Epidermal melanocyte (primary cell): ENCODE measurements around the gene DNAJC25.
A peak's percentile ranks its signal among the peaks of the same experiment; 100 is the strongest.
"Not testable (repeated sequence)": the region's sequence is repeated elsewhere in the genome, so short reads cannot be mapped to it uniquely, and the experiment has no call there.

ENCODE experiments used
- DNase-seq: peaks from one replicate; pipeline ENCODE4 v3.0.0; 2011; ENCODE audit warnings: low spot score; ENCODE audit not compliant: insufficient read length

DNAJC25 gene

DNA sequence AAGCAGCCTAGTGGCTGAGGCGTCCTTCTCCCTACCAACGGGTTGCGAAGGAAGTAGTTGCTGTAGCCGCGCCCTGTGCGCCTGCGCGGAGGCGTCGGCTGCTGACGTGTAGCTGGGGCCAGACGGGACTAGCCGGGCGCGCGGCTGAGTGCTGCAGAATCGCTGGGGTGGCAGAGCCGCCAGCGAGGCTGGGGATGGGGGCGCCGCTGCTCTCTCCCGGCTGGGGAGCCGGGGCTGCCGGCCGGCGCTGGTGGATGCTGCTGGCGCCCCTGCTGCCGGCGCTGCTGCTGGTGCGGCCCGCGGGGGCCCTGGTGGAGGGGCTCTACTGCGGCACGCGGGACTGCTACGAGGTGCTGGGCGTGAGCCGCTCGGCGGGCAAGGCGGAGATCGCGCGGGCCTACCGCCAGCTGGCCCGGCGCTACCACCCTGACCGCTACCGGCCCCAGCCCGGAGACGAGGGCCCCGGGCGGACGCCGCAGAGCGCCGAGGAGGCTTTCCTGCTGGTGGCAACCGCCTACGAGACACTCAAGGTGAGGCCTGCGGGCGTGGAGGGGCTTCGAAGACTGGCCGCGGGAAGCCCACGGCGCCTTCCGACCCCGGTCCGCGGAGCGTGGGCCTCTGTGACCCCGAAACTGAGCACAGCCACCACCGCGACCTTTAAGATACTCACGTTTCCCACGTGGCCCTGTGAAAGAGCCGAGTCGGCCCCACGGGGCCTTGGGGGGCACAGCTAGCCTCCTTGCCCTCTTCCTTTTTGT is at the start of gene DNAJC25:
Gene DNAJC25 (plus strand): TSS at position 121 of the 758 bp plus-strand sequence. CDS start 74 bp downstream, at position 195.
- DNase-seq: peak; percentile 100

DNA sequence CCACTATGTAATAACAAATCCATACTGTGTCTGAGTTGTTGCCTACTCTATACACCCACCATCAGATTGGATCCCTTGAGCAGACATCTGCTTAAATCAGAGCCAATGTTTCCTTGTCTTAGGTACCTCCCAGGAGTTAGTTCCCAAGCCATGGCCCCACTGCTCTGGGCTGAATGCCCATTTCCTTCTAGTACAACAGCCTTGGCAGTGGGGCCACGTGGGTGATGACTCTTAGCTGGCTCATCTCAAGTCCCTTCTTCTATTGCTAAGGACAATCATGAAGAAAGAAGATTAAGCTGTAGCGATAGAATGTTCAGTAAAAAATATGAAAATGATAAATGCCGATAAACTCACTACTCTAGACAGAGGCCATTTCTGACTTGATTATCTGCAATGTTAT is 48.2 kb upstream of the DNAJC25 start:
- DNase-seq: no peak

DNA sequence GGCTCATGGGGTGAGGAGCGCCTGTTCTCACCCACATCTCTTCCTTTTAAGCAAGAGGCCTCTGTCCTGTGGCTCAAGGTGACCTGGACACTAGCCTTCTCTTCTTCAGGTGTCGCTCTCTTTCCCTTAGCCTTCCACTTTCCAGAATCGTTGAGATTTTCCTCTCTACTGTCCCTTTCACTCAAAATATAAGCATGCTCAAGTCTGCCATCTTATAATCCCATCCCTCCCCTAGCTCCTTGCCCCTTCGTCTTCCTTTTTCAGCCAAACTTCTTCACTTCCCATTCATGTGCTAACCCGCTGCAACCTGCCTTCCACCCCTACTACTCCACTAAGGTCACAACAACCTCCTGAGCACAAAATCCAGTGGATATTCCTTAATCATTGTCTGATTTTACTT is 44.8 kb upstream of the DNAJC25 start:
- no peak for DNase-seq

GRCh38 chr9:111588846-111589245 is 42.3 kb upstream of the DNAJC25 start:
- no peak for DNase-seq

DNA sequence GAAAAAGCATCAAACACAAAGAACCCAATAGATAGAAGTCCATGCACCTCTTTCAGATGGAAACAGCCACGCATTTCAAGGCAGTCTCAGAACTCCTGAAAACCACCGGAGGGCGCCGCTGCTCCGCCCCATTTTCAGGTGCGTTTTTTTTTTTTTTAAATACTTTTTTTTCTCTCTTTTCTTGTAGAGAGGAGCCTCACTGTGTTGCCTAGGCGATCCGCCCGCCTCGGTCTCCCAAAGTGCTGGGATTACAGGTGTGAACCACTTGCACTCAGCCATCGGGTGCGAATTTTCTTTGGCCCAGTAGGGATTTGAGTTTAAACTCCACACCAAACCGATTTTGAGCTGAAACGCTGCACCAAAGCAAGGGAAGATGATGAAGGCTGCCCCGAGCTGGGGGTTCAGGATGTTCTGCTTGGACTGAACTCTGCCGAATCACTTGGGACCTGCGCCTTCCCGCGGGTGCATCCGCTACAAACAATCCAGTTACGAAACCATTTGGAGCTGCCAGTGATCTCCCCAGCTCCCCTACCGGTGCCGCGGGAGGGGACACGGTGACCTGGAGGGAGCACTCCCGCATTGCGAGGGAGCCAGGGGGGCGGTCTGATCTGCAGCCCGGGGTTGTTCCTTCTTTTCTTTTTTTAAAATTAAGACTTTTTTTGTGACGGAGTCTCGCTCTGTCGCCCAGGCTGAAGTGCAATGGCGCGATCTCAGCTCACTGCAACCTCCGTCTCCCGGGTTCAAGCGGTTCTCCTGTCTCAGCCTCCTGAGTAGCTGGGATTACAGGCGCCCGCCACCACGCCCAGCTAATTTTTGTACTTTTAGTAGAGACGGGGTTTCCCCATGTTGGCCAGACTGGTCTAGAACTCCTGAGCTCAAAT is 33.0 kb upstream of the DNAJC25 start:
- no peak for DNase-seq

- DNase-seq: no peak
Observed at GRCh38 chr9:111598733-111599091, 32.4 kb upstream of the DNAJC25 start.

- peak; percentile 76 for DNase-seq
Observed at GRCh38 chr9:111599092-111599954, 31.8 kb upstream of the DNAJC25 start, which contains the start of gene PTGR1. Gene PTGR1, minus strand, starts transcription at chr9:111599647. Its CDS starts 2,225 bp downstream, at chr9:111597422.

DNA sequence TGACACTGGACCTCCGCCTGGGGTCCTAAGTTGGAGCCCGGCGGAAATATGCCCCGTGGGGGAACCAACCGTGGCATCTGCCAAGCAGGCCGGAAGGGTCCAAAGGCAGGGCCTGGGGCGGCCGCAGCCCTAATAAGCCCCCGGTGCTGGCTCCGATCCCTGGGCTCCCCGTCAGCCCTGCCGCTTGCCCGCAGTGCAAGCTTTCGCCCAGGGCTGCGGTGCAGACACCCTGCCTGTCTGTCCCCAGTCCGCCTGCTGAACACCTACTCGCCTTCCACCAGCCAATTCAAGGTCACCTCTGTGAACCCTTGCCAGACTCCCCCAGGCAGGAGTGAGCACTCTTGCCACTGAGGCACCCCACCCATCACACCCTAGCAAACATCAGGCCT is 31.2 kb upstream of the DNAJC25 start:
- no peak for DNase-seq

DNA sequence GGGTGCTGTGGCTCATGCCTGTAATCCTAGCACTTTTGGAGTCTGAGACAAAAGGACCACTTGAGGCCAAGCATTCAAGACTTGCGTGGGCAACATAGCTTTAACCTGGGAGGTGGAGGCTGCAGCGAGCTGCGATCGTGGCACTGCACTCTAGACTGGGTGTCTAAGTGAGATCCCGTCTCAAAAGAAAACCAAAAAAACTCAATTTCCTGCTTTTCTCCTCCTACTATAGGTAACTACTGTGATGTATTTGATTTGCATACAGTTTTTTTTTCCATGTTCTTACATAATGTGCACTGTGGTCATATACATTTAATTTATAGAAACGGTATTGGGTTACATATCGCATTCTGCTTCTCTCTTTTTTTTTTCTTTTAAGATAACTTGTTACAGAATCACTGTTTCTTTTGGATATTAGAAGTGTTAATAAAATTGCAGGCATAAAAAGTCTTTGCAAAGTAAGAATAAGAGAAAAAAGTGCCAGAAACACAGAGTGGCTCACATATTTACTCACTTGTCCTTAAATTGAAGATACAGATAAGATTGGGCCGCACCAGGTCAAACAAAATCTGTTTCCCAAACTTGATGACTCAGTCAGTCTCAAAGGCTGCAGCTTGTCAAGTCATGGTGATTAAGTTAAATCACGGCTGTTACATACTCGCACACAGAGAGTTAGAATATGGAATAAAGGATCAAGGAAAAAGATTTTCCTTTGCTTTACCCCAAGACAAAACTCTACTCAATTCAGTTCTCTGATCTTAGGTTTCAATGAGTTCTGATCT is 29.7 kb upstream of the DNAJC25 start:
- no peak for DNase-seq

- DNase-seq: no peak
Observed at GRCh38 chr9:111603041-111603440, 28.1 kb upstream of the DNAJC25 start.

DNA sequence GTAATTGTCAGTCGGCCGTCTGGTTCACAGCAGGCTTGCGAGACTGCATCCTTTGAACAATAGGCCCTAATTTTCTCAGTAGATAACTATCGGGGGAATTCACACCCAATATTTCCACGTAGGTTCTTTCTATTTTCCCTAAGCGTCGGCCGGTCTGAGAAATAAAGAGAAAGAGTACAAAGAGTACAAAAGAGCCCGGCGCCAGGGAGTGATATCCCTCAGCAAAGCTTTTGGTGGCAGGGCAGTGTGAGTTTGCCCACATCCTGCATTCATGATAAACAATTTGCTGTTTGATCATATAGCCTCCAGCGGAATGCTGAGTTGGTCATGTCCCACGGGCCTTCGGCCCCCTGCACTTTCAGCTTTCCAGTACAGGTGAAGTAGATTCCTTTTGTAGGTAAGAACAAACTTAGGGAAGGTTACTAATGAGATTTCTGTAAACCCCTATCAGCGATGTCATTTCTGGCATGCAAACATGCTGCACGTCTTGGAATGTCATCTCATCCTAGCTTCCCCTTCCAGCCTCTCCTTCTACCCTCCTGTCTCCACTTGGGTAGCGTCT is 27.0 kb upstream of the DNAJC25 start:
- DNase-seq: no peak

GRCh38 chr9:111605041-111605559 is 26.0 kb upstream of the DNAJC25 start:
- DNase-seq: no peak

DNA sequence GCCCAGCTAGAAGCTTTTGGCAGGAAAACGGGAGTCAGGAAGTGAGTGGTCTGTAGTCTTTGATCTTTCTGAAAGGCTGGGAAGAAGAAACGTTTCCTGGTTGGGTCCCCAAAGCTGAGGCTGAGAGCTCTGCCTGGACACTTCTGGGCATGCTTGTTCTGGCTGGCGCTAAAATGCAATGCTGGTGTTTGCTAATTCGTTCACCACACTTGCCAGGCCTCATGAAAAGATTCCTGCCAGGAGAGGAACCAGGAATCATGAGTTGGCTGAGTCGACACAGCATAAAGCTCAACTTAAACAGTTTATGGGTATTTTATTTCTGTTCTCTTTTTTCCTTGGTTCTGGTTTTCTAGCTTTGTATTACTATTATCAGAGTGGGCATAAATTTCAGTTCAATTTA is 21.0 kb upstream of the DNAJC25 start:
- DNase-seq: no peak

DNA sequence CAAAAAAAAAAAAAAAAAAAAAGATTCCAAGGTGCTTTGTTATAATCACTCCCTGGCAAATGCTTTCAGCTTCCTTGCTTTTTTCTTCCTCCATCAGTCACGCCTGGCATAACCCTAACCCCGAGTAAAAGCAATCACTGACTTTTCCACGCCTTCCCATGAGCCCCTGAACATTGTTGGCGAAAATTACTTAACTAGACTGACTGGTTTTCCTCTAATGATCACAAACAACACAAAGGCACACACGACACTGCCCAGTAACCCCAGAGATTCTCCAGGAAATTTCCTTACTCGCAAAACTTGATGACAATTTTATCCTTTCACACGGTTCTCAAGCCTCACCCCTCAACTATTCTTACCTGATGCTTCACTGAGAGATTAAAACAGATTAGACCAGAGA is 20.3 kb upstream of the DNAJC25 start:
- no peak for DNase-seq

DNA sequence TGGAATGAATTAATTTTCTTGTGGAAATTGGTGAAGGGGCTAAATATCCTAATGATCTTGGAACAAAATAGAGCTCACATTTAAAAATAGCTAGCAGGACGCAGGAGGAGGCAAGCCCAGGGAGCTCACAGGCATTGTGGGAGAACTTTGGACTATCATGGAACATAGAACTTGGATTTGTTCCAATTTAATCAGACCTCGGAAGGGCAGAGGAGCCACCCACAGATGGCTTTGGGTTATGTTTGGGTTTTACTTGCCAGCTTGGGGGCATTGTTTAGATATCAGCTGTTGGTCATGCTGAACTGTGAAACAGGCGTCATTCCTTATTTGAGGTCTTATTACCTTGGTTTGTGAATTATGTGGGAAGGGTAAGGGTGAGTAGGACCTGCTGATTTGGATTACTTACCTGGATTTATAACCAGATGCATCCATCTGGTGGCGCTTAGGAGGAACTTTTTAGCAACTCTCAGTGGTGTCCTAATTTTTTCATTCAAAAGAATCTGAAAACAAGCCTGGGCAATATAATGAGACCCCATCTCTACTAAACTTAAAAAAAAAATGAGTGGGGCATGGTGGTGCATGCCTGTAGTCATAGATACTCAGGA is 17.6 kb upstream of the DNAJC25 start:
- no peak for DNase-seq

DNA sequence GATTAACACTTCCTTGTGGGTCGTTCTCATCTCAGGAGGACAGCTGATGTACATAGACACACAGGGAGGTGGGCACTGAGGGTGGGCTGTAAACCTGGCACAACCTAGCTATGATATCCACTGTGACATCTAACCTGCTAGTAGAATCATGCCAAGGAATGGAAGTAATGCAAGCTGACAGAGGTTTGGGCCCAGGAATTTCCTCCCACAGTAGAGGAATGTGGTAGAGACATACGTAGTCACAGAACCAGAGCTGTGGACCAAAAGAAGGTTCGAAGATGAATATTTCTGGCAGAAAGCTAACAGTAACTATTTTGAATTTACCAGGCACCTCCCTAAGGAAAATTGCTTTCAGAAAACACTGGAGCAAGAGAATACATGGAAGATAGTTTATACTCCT is 15.2 kb upstream of the DNAJC25 start:
- no peak for DNase-seq

- DNase-seq: not testable (repeated sequence)
Observed at GRCh38 chr9:111617349-111617748, 13.8 kb upstream of the DNAJC25 start.

GRCh38 chr9:111621895-111622480 is 9.1 kb upstream of the DNAJC25 start:
- DNase-seq: no peak

DNA sequence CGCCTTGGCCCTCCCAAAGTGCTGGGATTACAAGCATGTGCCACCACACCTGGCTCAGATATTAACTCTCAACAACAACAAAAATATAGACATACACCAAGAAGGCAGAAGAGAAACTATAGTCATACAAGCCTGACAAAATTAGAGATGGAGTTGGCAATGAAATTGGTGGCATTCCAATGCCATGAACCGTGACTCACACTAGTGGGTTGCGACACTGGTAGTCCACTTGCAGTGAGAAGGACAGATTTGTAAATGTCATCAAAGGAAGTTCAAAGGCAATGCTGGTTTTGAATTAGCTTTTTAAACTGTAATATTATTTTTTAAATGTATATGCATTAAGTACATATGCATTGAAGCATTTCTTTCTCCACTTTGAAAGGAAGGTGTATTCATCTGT is 8.5 kb upstream of the DNAJC25 start:
- DNase-seq: peak; percentile 63
